ENCODE results near the gene DYNC2LI1. TPM values are rescaled to one million over a fixed set of nuclear protein-coding genes. Genes with fewer than 3 reads are reported as not detected.

DYNC2LI1 gene
- polyA plus RNA-seq, 1 donor (not counting 4 experiments of a cell fraction or from before 2014, with no cell fraction given) = 29.9 TPM

DNA sequence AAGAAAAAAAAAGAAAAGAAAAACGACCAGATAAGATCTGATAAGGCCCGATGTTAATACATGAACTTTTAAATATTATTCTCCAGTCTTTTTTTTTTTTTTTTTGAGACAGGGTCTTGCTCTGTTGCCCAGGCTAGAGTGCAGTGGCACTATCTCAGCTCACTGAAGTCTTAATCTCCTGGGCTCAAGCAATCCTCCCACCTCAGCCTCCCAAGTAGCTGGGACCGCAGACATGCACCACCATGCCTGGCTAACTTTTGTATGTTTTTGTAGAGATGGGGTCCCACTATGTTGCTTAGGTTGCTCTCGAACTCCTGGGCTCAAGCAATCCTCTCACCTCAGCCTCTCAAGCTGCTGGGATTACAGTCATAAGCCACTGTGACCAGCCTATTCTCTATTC lies 63.2 kb downstream of the DYNC2LI1 start:
- Histone ChIP-seq H3K79me2 (ENCODE audit: control insufficient read depth, insufficient read depth, low read length) (no peaks in the 10 kb centered on the region), H3K9me3 (ENCODE audit: control insufficient read depth, low read depth, low read length) (no peaks in the 10 kb centered on the region), H3K9me1 (ENCODE audit: control insufficient read depth, extremely low read depth, insufficient read depth, low read length) (no peaks in the 10 kb centered on the region), H3K27me3 (ENCODE audit: control insufficient read depth, extremely low read depth, insufficient read depth, low read length) (peaks cover 9% of the 10 kb centered on the region), H3K4me2 (ENCODE audit: control insufficient read depth, extremely low read depth, insufficient read depth, low read depth, low read length) (no peak overlapping the region), H2AFZ (ENCODE audit: control insufficient read depth, low read length) (no peak overlapping the region), H3K9ac (ENCODE audit: control insufficient read depth, extremely low read depth, insufficient read depth, low read length) (no peak overlapping the region), H3K4me3 (ENCODE audit: control insufficient read depth in 2 of 3, extremely low read depth in 1 of 3, insufficient read depth in 2 of 3, low read depth in 1 of 3, low read length in 3 of 3) (no peak overlapping the region), H4K20me1 (ENCODE audit: control insufficient read depth, extremely low read depth, insufficient read depth, low read length) (no peaks in the 10 kb centered on the region), H3K36me3 (ENCODE audit: control insufficient read depth in 2 of 2, extremely low read depth in 1 of 2, insufficient read depth in 2 of 2, low read length in 2 of 2) (no peaks in the 10 kb centered on the region), H3K27ac (ENCODE audit: control insufficient read depth, insufficient read depth, low read length) (no peak overlapping the region), H3K4me1 (ENCODE audit: control insufficient read depth, extremely low read depth, insufficient read depth, low read length) (peaks cover 5% of the 10 kb centered on the region)
- no peak for DNase-seq (ENCODE audit: low read depth, low spot score)
- no peak for FAIRE-seq
- TF ChIP-seq CTCF (optimal IDR thresholded peaks at IDR 0.05 in 1 of 3, IDR thresholded peaks at IDR 0.05 in 1 of 3, conservative IDR thresholded peaks at IDR 0.05 in 1 of 3; ENCODE audit: extremely low read depth in 1 of 3, insufficient read depth in 2 of 3, low read length in 3 of 3) (no peak), EZH2 (IDR thresholded peaks at IDR 0.05; ENCODE audit: low read length) (no peak)
- dilution Hi-C loops (cut with MboI; ENCODE audit: extremely low pct_ligation_motif_present, low sequenced_read_pairs) = no loop called here

- dilution Hi-C loops (cut with MboI; ENCODE audit: extremely low pct_ligation_motif_present, low sequenced_read_pairs) = no loop called here
- H3K9me3 ChIP-seq (ENCODE audit: control insufficient read depth, low read depth, low read length) = no peaks in the 10 kb centered on the region
- FAIRE-seq (no peak), DNase-seq (ENCODE audit: low read depth, low spot score) (no peak)
- H3K9me1 ChIP-seq (ENCODE audit: control insufficient read depth, extremely low read depth, insufficient read depth, low read length) = no peaks in the 10 kb centered on the region
- H3K27me3 ChIP-seq (ENCODE audit: control insufficient read depth, extremely low read depth, insufficient read depth, low read length) = peaks cover 8% of the 10 kb centered on the region
- TF ChIP-seq EZH2 (IDR thresholded peaks at IDR 0.05; ENCODE audit: low read length) = no peak
- no peak for TF ChIP-seq CTCF (optimal IDR thresholded peaks at IDR 0.05 in 1 of 3, IDR thresholded peaks at IDR 0.05 in 1 of 3, conservative IDR thresholded peaks at IDR 0.05 in 1 of 3; ENCODE audit: extremely low read depth in 1 of 3, insufficient read depth in 2 of 3, low read length in 3 of 3)
- H3K4me1 ChIP-seq (ENCODE audit: control insufficient read depth, extremely low read depth, insufficient read depth, low read length) = peaks cover 5% of the 10 kb centered on the region
- no peaks in the 10 kb centered on the region for H3K79me2 ChIP-seq (ENCODE audit: control insufficient read depth, insufficient read depth, low read length)
- H2AFZ ChIP-seq (ENCODE audit: control insufficient read depth, low read length) = no peak overlapping the region
- H3K27ac ChIP-seq (ENCODE audit: control insufficient read depth, insufficient read depth, low read length) = no peak overlapping the region
- no peaks in the 10 kb centered on the region for H4K20me1 ChIP-seq (ENCODE audit: control insufficient read depth, extremely low read depth, insufficient read depth, low read length)
- no peaks in the 10 kb centered on the region for H3K36me3 ChIP-seq (ENCODE audit: control insufficient read depth in 2 of 2, extremely low read depth in 1 of 2, insufficient read depth in 2 of 2, low read length in 2 of 2)
- no peak overlapping the region for H3K4me2 ChIP-seq (ENCODE audit: control insufficient read depth, extremely low read depth, insufficient read depth, low read depth, low read length)
- H3K9ac ChIP-seq (ENCODE audit: control insufficient read depth, extremely low read depth, insufficient read depth, low read length) = no peak overlapping the region
- H3K4me3 ChIP-seq (ENCODE audit: control insufficient read depth in 2 of 3, extremely low read depth in 1 of 3, insufficient read depth in 2 of 3, low read depth in 1 of 3, low read length in 3 of 3) = no peak overlapping the region
These were observed 64.2 kb downstream of the DYNC2LI1 start for GRCh38 chr2:43837831-43838559.
